ENCODE data around the gene ZIC2.
"Not testable (repeated sequence)": the region's sequence is repeated elsewhere in the genome, so short reads cannot be mapped to it uniquely, and the experiment has no call there.

Gene ZIC2

GRCh38 chr13:99981735-99982035, at the start of gene ZIC2:
ZIC2 (plus strand) TSS chr13:99981784; CDS start chr13:99982065, 281 bp downstream.
- DNase-seq = no peak

DNA sequence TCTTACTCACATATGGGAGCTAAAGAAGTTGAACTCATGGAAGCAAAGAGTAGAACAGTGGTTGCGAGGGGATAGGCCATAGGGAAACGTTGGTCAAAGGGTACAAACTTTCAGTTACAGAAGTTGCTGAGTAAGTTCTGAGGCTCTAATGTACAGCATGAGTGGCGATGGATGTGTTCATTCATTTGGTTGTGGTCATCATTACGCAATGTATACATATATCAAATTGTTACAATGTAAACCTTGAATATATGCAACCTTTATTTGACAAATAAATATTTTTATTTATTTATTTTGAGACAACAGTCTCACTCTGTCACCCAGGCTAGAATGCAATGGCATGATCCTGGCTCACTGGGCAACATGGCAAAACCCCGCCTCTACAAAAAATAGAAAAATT, 48.7 kb upstream of the ZIC2 start:
- no peak for DNase-seq

DNA sequence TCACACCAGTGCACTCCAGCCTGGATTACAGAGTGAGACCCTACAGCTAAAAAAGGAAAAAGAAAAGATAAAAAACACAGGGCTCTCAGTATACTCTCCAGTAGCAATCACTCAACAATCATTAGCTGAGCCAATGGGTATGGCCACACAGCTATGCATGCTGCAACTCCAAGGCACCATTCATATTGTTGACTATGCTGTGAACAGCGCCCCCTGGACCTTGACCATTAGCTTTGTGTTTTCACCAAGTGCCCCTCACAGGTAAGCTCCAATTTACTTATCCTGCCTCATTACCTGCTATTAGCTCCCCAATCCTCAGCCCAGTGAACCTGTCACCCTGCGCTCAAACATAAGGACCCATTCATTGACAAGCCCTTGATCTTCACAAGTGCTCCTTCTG, 45.8 kb upstream of the ZIC2 start:
- DNase-seq = no peak

DNA sequence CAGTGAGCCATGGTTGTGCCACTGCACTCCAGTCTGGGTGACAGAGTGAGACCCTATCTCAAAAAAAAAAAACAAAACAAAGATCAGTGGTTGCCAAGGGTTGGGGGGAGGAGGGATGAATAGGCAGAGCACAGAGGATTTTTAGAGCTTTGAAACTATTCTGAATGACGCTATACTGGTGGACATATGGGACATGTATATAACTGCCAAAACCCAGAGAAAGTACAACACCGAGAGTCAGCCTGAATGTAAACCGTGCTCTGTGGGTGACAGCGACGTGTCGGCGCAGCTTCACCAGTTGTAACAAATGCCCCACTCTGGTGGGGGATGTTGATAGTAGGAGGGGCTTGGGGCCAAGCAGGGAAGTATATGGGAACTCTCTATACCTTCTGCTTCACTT, 42.9 kb upstream of the ZIC2 start:
- no peak for DNase-seq

DNA sequence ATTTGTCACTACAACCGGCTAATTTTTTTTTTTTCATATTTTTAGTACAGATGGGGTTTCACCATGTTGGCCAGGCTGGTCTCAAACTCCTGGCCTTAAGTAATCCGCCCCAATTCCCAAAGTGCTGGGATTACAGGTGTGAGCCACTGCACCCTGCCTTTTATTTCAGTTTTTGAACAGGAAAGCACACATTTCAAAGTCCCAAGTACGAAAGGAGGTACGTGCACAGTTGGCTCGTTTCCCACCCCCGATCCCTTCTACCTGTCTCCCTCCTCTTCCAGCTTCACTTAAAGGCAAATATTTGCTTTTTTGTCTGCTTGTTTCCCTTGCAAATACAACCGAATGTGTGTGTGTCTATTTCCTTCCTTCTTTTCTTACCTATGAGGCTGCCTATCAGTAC, 40.5 kb upstream of the ZIC2 start:
- DNase-seq = no peak

DNA sequence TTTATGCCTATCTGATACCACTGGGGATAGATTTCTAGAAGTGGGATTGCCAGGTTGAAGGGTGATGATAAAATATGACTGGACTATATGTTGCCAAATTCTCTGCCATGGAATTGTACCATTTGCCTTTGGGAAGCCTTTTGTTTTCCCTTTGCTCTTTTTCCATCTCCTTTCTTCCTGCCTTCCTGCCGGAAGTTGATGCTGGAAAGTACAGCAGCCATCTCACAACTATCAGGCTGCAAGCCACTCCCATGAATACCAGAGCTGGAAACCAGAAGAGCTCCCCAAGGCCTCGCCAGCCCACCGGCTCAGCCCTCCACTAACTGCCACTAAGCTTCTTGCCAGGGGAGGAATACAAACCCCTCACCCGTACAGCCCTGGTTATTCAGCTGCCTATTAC, 39.7 kb upstream of the ZIC2 start:
- no peak for DNase-seq

DNA sequence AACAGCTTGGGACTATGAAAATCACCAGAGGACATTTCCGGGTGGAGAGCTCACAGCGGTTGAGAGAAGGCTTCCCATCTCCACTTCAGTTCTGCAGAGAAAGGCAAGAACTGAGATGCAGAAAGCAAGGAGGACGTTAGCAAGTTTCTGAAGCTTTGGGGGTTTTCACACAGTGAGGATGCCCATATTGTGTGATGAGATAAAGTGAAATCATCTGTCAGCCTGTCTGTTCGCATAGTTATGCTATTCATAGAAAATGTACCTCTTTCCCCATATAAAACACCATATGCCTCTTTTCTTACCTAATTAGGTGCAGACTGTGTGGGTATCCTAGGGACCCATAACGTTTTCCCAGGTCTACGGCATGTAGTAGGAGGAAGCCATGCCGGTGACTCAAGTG, 37.5 kb upstream of the ZIC2 start:
- no peak for DNase-seq

DNA sequence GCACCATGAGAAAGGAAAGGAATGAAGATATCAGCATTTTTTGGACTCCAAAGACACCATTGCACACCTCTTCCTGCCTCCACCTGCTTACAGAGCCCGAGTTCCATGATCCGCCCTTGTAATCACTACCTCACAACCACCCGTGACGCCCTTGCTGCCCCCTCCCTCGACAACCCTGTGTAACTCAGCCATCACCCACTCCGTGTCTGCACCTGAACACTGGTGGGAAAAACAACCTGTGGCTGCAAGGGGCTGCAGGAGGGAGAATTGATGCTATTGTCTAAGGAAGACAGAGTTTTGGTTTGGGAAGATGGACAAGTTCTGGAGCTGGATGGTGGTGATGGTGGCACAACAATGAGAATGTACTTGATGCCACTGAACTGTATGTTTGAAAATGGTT, 37.0 kb upstream of the ZIC2 start:
- no peak for DNase-seq

GRCh38 chr13:99945515-99945914, 36.1 kb upstream of the ZIC2 start:
- DNase-seq = not testable (repeated sequence)

DNA sequence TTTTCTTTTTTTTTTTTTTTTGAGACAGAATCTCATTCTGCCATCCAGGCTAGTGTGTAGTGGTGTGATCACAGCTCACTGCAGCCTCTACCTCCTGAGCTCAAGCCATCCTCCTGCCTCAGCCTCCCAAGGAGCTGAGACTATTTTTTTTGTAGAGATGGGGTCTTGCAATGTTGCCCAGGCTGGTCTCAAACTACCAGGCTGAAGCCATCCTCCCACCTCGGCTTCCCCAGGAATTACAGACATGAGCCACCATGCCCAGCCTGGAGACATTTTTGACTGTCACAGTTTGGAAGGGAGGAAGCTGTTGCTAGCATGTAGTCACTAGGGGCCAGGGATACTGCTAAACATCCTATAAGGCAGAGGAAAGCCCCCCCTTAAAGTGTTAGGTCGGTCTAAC, 33.9 kb upstream of the ZIC2 start:
- DNase-seq = no peak

DNA sequence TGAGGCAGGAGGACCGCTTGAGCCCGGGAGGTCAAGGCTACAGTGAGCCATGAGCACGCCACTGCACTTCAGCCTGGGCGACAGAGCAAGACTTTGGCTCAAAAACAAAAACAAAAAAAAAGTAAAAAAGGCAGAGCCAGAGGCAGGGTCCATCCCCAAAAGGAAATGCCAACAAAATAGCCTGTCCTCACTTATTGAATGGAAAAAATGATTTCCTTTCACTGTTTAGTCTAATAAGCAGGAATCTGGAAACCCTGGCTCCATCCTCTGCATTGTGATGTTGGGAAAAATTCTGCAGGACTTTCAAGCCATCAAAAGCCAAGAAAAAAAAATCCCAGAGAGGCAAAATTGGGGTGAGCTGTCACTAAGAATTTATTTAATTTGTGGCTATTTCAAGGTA, 33.2 kb upstream of the ZIC2 start:
- no peak for DNase-seq

DNA sequence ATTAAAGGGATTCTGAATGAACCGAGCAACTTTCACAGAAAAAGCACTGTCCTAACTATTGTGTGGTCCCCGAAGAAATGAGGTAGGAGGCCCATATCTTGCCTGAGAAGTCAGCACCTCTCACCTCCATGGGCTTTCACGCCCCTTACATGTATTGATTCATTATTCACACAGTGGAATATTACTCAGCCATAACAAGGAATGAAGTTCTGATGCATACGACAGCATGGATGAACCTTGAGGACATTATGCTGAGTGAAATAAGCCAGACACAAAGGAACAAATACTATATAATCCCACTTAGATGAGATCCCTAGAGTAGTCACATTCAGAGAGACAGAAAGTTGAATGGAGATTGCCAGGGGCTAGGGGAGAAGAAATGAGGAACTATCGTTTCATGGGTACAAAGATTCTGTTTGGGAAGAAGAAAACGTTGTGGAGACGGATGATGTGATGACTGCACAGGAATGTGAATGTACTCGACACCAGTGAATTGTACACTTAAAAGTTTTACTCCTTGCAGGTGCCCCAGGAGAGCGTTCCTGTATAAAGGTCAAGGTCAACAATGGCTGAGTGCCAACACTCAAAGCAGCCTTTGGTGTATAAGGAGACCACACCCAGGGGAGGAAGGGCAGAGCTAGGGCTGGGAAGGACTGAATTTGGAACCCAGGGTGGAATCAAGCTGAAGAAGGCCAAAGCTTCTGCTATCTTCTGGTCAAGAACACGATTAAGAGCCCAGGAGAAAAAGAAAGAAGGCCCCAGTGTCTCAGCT, 32.5 kb upstream of the ZIC2 start:
- no peak for DNase-seq

DNA sequence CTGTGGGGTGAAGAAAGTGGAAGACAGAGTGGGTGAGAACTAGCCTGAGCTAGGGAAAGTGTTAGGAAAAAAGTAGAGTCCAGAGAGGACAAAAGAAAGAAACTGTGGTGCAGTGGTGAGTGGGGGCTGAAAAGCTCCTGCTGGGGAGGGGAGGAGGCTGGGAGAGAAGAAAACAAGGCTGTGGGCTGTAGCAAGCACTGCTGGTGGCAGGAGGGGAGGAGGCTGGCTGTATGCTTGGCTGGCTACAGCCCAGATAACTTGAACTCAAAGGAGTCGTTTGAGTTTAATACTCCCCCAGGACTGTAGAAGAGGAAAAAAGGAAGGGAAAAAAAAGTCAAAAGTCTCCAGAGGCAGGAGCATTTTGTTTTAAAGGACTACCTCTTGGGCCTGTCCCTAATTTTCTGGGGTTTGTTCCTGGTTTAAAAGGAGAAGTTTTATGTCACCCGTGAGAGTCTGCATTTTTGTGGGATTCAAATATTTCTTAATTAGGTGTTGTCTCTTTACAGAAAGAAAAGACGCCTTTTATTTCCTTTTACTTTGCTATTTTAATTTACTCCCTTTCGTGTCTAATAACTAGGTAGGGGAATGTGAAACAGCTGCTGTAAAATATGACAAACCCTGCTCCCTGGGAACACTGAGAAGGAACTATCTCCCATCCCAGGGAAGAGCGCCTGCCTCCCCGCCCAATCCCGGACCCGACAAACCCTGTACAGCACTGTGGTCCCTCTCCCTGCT, 31.7 kb upstream of the ZIC2 start:
- no peak for DNase-seq

DNA sequence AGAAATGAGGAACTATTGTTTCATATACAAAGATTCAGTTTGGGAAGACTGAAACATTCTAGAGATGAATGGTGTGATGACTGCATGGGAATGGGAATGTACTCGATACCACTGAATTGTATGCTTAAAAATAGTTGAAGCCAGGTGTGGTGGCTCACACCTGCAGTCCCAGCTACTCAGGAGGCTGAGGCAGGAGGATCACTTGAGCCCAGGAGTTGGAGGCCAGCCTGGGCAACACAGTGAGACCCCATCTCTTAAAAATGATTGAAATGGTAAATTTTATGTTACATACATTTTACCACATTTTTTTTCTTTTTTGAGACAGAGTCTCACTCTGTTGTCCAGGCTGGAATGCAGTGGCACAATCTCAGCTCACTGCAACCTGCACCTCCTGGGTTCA, 29.9 kb upstream of the ZIC2 start:
- not testable (repeated sequence) for DNase-seq

GRCh38 chr13:99953138-99953755, 28.3 kb upstream of the ZIC2 start:
- DNase-seq = no peak

DNA sequence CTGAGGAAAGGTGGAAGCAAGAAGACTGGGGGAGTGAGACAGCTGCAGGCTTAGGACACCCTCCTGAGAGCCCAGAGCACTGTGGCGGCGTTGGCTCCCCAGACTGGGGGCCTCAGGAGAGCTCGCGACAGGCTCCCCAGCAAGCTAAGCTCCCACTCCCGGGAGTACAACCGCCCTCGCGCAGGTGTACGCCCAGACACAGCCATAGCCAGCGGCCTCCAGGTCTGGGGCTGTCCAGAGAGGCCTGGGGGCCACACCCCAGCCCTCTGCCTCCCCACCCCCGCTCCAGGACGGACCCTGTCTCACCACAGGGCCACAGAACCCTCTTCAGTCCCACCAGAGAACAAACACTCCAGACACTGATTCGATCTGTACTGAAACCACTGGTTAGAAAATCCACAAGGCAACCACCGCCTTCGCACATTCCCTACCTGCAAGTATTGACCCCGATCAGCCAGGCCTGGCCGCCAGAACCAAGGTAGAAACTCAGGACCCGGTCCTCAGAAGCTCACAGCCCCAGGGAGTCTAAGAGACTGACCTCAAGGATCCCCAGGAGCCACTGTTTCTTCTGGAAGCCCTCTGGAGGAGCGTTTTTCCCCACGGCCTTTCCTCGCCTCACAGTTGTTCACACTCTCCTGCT, 26.4 kb upstream of the ZIC2 start:
- DNase-seq = no peak

DNA sequence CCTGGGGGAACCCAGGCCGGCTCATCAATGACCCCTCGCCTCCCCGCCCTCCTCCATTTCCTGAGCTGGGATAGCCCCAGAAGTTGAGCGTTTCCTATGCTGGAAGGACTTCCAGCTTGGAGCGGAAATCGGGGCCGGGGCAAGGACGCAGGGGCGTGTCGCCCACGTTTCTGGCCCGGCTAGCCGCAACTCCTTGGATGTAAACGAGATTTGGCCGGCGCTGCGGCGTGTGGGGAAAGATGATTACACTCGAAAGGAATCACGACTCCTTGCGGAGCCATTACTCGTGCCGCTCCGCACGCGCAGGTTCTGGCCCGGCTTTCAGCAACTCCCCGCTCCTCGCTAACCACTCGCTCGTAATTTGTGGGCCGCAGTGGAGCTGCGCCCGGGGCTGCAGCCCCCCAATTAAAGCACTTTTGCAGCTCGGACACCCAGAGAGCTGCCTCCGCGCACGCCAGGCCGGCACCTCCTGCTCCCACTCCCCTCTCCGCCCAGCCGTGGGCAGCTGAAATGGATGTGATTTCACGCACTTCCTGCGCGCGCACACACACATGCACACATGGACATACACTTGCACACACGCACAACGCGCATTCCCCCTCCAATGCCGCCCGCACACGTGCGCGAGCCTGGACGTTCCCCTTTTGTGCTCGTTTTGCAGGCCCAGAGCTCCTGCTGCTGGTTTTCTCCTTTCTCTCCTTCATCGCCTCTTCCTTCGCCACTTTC, 25.7 kb upstream of the ZIC2 start:
- no peak for DNase-seq

DNA sequence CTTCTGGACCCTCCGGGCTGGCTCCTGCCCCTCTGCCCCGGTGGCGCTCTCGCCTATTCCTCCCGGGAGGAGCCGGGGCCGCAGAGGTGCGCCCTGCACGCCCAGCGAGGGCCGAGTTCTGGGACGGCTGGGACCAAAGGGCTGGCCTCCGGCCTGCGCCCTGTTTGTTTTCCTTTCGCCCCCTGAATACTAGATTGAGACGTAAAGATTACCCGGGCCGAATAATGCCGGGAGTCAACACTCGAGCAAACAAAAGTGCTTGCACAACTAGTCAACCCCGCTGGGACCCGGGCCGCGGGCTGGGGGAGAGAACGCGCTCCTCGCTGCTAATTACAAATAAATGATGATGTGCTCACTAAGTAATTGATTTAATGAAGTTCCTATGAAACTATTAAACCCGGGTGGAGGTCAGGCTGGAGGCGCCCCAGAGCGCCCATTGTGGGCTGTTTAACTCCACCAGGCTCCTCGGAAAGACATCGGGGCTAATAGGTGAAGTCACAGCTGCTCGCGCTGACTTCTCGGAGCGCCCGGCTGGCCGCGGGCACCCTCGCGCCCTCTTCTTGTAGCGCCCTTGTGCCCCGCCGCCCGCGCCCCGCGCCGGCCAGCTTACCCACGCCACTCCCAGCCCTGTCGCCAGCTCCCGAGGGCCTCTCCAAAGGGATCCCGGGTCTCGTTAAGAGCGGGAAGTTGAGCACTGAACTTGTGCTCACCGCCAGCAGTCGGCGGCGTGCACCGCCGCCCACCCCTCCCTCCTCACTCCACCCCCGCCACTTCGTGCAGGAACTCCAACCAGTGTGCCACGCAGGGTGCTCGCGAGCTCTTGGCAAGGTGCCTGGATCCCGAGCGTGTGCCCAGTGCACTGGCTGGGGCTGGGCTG, 24.9 kb upstream of the ZIC2 start:
- no peak for DNase-seq

DNA sequence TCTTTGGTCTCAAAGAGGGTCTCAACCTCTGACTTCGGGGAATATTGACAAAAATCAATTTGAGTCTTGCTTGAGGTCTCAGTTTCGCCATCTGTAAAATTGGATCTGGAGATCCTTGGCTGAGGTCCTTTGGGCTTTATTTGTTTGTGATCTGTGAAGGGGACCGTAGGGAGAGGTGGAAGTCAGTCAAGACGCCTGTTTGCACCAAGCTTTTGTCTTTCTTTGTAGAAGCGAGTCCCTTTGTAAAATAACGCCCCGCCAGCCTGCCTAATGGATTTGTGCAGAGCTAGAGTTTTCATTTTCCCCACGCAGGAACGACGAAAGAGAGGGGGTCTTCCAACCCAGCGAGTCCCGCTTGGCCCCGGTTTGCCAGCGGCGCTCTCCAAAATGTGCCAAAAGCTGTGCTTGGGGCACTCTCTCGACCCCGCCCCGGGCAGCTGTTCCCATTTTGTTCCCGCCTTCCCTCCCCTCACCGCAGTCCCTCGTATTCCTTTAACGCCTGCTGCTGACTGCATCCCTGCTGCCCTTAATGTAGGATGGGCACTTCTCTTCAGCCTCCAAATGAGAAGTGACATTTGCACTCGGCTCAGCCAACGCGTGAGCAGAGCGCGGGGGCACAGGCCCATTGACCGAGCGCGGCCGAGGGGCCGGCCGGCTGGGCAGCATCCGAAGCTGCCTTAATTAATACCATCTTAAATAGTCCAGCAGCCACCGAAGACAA, 23.0 kb upstream of the ZIC2 start:
- DNase-seq = no peak

DNA sequence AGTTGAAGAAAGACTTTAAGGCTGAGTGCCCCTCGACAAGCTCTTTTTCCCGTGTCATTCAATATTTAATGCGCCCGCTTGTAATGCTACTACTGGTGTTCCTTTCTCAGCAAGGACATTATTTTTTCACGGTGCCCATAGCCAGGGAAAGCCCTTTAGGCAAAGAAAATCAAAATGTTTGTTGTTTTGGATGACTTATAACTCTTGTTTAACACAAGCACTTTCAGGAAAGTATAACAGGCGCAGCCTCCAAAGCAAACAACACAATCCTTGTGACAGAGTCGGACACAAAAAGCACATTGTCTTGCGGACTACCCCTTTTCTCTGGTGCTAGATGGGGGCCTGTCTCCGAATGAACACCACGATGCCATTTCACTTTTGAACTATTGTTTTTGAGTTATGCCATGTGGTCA, 22.5 kb upstream of the ZIC2 start:
- no peak for DNase-seq

GRCh38 chr13:99959540-99960230, 21.9 kb upstream of the ZIC2 start:
- DNase-seq = no peak

Measured in NCI-H2227 treated with DMSO at 0.1 percent for 48 hours (cell line).